OCI-M2 (cell line): ENCODE measurements around the gene EPB41L1.
A peak's percentile ranks its signal among the peaks of the same experiment; 100 is the strongest.

Experiments used
- DNase-seq: peaks from one replicate; lab custom pipeline; 2025; ENCODE audit not compliant: unreplicated experiment; lab: John Stamatoyannopoulos, UW

The EPB41L1 gene

DNA sequence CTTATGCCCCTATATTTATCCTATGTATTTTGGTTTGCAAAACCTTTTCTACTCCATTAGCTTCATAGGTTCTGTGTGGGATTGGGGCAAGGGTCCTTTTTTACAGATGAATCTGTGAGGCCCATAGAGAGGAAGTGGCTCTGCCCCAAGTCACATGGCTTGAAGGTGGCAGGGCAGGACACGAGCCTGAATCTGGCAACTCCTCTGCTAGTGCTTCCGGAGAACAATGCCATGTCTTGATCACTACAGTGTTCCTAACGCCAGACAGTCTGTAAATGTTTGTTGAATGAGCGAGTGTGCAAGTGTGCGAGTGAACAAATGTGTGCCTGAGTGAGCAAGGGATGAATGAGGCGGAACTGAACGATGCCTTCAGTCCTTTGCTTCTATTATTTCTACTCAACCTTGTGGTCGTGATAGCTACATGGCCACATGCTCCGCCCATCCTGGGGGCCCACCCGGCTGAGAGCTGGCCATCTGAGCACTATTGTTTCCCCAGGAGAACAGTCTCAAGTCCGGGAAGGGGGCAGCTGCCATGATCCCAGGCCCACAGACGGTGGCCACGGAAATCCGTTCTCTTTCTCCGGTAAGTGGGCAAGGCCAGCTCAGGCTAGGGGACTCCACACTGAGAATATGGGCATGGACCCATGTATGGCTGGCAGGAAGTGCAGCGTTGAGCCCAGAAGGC, 64.0 kb downstream of the EPB41L1 start:
- DNase-seq = no peak

GRCh38 chr20:36219671-36220220, 65.2 kb downstream of the EPB41L1 start:
- no peak for DNase-seq

DNA sequence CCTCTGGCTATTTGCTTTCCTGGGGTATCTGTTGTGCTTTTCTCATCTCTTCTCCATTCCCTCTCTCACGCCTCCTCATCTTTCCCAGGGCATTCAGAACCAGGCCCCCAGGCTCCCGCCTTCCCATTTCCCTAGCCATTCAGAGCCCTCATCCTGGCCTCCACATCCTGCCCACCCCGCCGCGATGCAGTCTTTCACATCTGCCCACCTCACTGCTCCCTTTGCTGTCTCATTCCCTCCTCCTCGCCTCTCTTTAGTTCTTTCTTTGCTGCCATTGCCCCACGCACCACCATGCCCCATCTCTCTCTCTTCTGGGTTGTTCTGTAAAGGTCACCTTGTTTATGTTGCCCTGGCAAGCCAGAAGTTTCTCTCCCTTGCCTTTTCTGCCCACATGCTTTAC, 71.1 kb downstream of the EPB41L1 start:
- no peak for DNase-seq

DNA sequence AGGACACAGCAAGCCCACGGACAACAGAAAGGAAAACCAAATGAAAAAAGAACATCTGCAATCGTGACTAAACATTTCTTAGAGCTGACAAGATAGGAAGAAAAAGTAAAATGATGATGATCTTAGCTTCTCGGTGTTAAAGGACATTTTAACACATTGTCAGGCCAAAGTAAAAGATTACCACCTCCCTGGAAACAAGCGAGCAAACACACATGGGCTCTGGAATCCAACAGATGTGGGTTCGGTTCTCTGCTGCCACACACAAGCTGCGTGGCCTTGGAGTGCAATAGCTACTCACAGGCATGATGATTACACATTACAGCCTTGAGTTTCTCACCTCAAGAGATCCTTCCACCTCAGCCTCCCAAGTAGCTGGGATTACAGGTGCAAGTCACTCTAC, 74.2 kb downstream of the EPB41L1 start:
- no peak for DNase-seq

- DNase-seq = no peak
These were observed 75.5 kb downstream of the EPB41L1 start for GRCh38 chr20:36230019-36230418.

GRCh38 chr20:36231331-36231730, 76.8 kb downstream of the EPB41L1 start:
- no peak for DNase-seq

DNA sequence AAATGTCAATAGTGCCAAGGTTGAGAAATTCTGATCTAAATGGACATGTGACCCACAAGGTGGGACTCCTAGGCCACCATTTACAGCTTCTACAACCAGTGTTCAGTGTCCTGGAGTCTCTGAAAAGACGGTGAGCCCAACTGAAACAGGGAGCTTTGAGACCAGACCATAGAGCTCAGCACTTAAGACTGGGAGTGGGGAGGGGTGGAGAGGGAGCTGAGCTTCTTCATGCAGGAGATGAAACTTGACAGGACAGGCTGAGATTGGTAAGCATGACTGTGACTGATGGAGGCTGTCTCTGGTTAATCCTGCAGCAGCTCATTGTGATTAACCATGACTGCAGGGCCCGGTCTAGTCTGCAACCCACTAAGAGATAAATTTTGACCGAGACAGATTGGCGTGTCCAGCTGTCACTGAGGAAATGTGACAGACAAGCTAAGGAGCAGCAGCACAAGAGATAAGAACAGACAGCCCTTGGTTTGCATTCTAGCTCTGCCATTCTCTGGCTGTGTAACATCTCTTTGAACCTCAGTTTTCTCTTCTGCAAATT, 80.3 kb downstream of the EPB41L1 start:
- DNase-seq = no peak

- peak; percentile 69 for DNase-seq
These were observed 81.6 kb downstream of the EPB41L1 start, which contains the start of gene AAR2 for GRCh38 chr20:36235892-36236785. TSS of gene AAR2 (plus strand) at chr20:36236478. CDS start at chr20:36239869, 3,391 bp downstream.

DNA sequence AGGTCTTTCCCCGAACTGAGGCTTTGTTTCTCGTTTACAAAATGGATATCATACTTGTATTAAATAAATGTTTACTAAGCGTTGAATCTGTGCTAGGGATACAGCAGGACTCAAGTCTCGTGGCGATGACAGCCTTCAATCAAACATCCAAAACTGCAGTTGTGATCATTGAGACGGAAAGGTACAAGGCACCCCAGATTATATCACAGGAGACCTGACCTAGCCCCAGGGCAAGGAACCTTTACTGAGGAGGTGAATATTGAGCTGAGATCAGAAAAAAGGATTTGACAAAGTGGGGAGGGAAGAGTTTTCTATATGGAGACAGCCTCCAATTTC, 82.2 kb downstream of the EPB41L1 start:
- DNase-seq = no peak

GRCh38 chr20:36237477-36237876, 82.9 kb downstream of the EPB41L1 start:
- DNase-seq = no peak

DNA sequence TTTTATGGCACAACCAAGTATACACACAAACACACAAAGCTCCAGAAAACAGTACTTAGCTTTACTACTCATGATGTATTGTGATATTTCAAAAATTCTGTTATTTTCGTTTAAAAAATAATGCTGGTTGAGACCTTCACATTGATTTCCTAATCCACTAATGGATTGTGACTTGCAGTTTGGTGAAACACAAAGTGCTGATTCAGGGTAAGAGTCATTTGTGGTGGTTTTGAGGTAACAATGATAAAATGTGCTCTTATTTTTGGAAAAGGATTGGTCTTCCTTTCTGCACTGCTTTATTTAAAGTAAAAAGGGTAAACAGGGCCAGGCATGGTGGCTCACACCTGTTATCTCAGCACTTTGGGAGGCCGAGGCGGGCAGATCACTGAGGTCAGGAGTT, 83.6 kb downstream of the EPB41L1 start:
- DNase-seq = no peak

GRCh38 chr20:36238760-36239159, 84.2 kb downstream of the EPB41L1 start:
- DNase-seq = no peak

- no peak for DNase-seq
These were observed 85.5 kb downstream of the EPB41L1 start for GRCh38 chr20:36240076-36240475.

DNA sequence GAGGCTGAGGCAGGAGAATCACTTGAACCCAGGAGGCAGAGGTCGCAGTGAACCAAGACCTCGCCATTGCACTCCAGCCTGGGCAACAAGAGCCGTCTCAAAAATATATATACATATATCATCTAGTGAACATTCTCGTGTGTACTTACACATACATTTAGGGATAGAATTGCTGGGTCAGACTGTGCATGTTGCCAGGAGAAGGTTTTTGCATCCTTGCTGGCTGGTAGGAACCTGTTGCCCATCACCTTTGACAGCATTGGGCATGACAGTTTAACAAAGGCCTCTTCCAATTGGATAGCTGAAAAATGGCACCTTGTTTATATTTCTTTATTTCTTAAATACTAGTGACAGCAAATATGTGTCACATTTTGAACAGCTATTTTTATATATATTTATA, 87.1 kb downstream of the EPB41L1 start:
- no peak for DNase-seq

DNA sequence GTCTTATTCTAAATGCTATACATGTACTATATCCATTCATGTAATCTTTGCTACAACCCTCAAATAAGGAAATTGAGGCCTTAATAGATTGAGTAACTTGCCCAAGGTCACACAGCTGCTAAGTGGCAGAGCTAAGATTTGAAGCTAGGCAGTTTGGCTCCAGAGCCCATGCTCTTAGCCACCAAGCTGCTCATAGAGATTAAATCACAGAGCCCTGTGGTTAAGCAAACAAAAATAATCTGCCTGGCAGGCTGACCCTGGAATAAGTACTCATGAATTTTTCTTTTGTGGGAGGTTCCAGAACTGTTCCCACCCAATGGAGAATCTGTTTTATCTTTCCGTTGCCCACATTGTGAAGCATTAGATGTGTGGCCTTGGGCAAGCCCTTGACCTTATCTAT, 89.2 kb downstream of the EPB41L1 start:
- DNase-seq = no peak

DNA sequence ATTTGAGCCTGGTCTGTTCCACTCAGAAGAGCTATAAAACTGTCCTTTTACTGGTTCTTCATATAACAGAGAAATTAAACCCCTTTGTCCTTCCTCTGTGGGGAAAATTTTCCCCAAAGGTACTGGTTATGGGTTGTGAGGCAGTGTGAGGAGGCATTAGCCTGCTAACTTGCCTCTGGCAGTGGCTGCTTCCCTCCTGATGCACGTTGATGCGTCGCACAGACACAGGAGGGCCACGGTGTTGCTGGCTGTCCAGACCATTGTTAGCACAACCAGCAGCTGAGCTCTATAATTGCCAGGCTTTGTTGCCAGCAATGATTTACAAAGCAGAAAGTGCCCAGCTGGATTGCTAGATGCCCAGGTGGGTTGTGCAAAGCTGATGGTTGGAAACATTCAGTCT, 91.9 kb downstream of the EPB41L1 start:
- DNase-seq = no peak

GRCh38 chr20:36248836-36249235, 94.3 kb downstream of the EPB41L1 start:
- no peak for DNase-seq

DNA sequence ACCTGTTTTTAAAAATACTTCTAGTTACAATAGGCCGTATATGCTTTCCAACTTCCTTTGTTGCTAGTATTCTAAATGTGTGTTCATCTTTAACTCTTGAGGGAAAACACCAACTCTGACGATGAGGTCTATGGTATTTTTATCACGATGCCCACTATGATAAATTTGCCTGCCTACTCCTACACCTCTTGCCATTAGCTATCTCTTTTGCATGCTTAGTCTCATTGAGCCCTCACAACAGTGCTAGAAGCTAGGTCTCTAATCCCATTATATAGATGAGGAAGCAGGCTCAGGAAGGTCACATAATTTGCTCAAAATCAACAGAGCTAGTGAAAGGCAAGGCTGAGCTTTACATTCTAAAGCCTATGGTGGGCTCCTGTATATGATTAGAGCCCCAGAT, 94.9 kb downstream of the EPB41L1 start:
- no peak for DNase-seq

GRCh38 chr20:36251426-36251825, 96.9 kb downstream of the EPB41L1 start:
- DNase-seq = no peak

DNA sequence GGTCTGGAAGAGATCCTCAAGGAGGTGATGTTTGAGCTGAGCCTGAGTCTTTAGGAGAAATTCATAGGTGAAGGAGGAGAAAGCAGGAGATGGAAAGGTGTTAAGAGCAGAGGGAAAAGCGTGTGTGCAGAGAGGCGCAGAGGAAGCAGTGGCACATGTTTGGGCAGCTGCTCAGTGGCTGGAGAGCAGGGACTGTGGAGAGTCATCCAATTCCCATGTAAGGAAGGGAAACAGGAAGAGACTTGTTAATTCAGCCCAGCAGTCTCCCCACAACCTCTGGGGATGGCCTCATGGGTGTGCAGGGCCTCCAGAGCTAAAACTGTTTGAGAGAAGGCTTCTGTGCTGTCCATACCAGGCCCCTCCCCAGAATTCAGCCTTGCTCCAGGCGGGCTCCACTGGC, 98.0 kb downstream of the EPB41L1 start:
- no peak for DNase-seq

DNA sequence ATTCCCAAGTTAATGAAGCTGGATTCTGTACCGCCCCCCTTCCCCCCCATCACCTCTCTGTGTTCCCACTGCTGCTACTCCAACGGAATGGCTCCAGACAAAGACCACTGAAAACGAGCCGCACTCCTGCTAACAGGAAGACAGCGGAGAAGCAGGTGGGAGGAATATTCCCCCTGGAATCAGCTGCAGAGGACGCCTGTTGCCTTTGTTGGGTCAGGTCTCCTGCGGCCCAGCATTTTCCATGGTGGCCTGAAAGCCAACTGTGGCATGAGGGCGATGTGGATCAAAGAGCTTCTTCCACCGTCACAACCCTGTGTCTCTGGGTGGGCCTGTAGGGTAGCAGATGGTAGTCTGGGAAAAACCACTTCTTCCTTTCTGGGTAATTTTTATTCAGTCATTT, 98.5 kb downstream of the EPB41L1 start:
- no peak for DNase-seq

- DNase-seq = no peak
These were observed 99.5 kb downstream of the EPB41L1 start for GRCh38 chr20:36254076-36254475.
